Heart right ventricle (tissue), 16 donors: ENCODE measurements around the gene ABHD6. TPM values are rescaled to one million over a fixed set of nuclear protein-coding genes. Genes with fewer than 3 reads are reported as not detected.

Experiments used
- ATAC-seq, 8 donors: fragments of 200-7000 bp; cut with Tn5 transposase; one replicate each; pipeline ENCODE4 v1.9.1; 2020; ENCODE audit warnings: mild to moderate bottlenecking in 8 of 8, moderate library complexity in 8 of 8, moderate number of reproducible peaks in 1 of 8
- DNase-seq, 2 donors: peaks; one replicate each; pipeline ENCODE4 v3.0.0-alpha.2; 2020
- H3K27ac ChIP-seq, 10 donors: fragments of 200-600 bp; sonication (generic) in 2 of 10; one replicate each; pipeline versions ENCODE4 v1.5.0 to v1.8.0; 2020 to 2022; ENCODE audit warnings: mild to moderate bottlenecking in 3 of 10
- H3K27me3 ChIP-seq, 7 donors: fragments of 200-600 bp; one replicate each; pipeline ENCODE4 v1.8.0; 2021 to 2022; ENCODE audit warnings: mild to moderate bottlenecking in 2 of 7
- H3K36me3 ChIP-seq, 9 donors: fragments of 200-600 bp; sonication (generic) in 1 of 9; one replicate each; pipeline versions ENCODE4 v1.5.0 to v1.8.0; 2020 to 2022; ENCODE audit warnings: mild to moderate bottlenecking in 2 of 9
- H3K4me1 ChIP-seq, 9 donors: fragments of 200-600 bp; sonication (generic) in 1 of 9; one replicate each; pipeline versions ENCODE4 v1.5.0 to v1.8.0; 2020 to 2022; ENCODE audit warnings: mild to moderate bottlenecking in 4 of 9
- H3K4me3 ChIP-seq, 10 donors: fragments of 200-600 bp; sonication (generic) in 2 of 10; one replicate each; pipeline versions ENCODE4 v1.5.0 to v1.8.0; 2020 to 2022; ENCODE audit warnings: mild to moderate bottlenecking in 7 of 10, moderate library complexity in 2 of 10
- H3K9me3 ChIP-seq, 11 donors: fragments of 200-600 bp in 10 of 11; sonication (generic) in 2 of 11; one replicate each; pipeline versions ENCODE4 v1.5.0 to v1.8.0; 2013 to 2022; ENCODE audit warnings: mild to moderate bottlenecking in 2 of 11, control low read depth in 1 of 11, moderate library complexity in 1 of 11
- WGBS, 2 donors: extraction: QIAGEN DNeasy Blood & Tissue Kit; methylation state at CpG; one replicate each; pipeline ENCODE4 v1.1.7; 2013; ENCODE audit warnings: inconsistent platforms in 1 of 2; 5-methylcytosine and 5-hydroxymethylcytosine counted together
- intact Hi-C, 10 donors: fragments of 100-400 bp; cut with DNase I; formaldehyde crosslinking; loops; one replicate each; pipeline versions ENCODE4 v1.11.1 to v1.14.2; 2022
- polyA plus RNA-seq, 2 donors: library from polyadenylated mRNA; stranded (reverse); fragments of 200-250 nt; gene quantifications; one replicate each; pipeline ENCODE4 v1.2.3, GENCODE V29; 2013
- total RNA-seq, 10 donors: library from RNA; stranded (reverse); fragmentation: NEBNext Ultra II Directional in 3 of 10; extraction: Animal tissue kit (Norgen Biotek cat#: 25700) in 3 of 10; gene quantifications; one replicate each; pipeline versions ENCODE4 v1.2.1 to v1.2.4, GENCODE V29; 2021 to 2023
- TF ChIP-seq, protein P1 (sequence below), 9 donors: fragments of 200-600 bp; sonication (generic) in 2 of 9; IDR thresholded peaks; one replicate each; pipeline versions ENCODE4 v1.5.0 to v1.8.0; 2021 to 2022; ENCODE audit warnings: antibody characterized with exemption in 9 of 9, mild to moderate bottlenecking in 5 of 9, moderate library complexity in 1 of 9
- donor health status: Arrhythmogenic right ventricular cardiomyopathy.
- donor health status: ischemic (EF 13 %, LVEDD 7.1; RV severe dilation, severe dysfunction).
- donor health status: healthy with polysubstance abuse.
- donor health status: DM: no; HTN: yes; CAD: no.
- donor health status: DM: no; HTN: no; CAD: no.
- donor health status: ischemic (EF 25% LVEDD 6.9; RV normal size, moderate dysfunction).
- donor health status: ischemic (EF 25% LVEDD 5.7; RV mildly dilated, moderate dysfunction).
- donor health status: healthy.
- donor health status: DM: yes; HTN: yes; CAD: no.
- donor health status: Ischemic cardiomyopathy.
- donor health status: ischemic (EF 35%, LVEDD 5.7; RV mildly dilated, moderate dysfunction).
- donor health status: nonischemic (EF 11% LVEDD 7.7; RV severe dilation, severe dysfunction).
- donor health status: DM: yes; HTN: yes; CAD: no.
- donor health status: PGD.
- donor health status: ischemic (EF 29% LVEDD 5.4; RV normal size, mild dysfunction).
- donor health status: nonischemic (EF 23%, LVEDD 6.1; RV moderate dilation, normal function).

The ABHD6 gene
- total and polyA plus RNA-seq, 12 donors, result 3.1 to 11.6 (median 6.3) TPM

DNA sequence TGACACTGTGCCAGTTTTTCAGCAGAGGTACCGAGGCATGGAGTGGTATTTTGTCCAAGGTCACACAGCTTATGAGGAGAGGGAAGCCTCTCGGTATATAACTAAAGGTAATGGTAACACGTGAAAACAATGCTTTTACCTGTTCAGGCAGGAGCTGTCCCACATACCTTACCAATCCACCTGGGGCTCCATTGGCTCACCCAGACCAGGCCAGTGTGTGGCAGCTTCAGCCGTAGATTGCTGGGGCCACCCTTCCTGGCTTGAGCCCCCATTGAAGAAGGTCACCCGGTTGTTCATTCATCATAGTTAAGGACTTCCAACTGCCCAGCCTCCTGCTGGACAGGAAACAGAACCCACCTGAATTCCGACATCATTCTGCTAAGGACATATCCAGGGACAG is 59.3 kb downstream of the ABHD6 start:
- no peak for DNase-seq
- TF ChIP-seq, protein P1, sequence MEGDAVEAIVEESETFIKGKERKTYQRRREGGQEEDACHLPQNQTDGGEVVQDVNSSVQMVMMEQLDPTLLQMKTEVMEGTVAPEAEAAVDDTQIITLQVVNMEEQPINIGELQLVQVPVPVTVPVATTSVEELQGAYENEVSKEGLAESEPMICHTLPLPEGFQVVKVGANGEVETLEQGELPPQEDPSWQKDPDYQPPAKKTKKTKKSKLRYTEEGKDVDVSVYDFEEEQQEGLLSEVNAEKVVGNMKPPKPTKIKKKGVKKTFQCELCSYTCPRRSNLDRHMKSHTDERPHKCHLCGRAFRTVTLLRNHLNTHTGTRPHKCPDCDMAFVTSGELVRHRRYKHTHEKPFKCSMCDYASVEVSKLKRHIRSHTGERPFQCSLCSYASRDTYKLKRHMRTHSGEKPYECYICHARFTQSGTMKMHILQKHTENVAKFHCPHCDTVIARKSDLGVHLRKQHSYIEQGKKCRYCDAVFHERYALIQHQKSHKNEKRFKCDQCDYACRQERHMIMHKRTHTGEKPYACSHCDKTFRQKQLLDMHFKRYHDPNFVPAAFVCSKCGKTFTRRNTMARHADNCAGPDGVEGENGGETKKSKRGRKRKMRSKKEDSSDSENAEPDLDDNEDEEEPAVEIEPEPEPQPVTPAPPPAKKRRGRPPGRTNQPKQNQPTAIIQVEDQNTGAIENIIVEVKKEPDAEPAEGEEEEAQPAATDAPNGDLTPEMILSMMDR (IDR thresholded peaks at IDR 0.05), result no peak
- Histone ChIP-seq H3K27ac (no peak overlapping the region), H3K27me3 (peaks cover 0 to 9% (median 0%) of the 10 kb centered on the region in 7 donors), H3K36me3 (peaks cover 0 to 9% (median 0%) of the 10 kb centered on the region in 9 donors), H3K9me3 (peaks cover 0 to 7% (median 0%) of the 10 kb centered on the region in 11 donors), H3K4me1 (peaks cover 0 to 11% (median 0%) of the 10 kb centered on the region in 9 donors), H3K4me3 (no peak overlapping the region)
- intact Hi-C loops, result loop anchor here in 6 of 10 donors (2.0 to 10.0 kb wide), 5 partner anchors 52 to 110 kb away; partner anchors contain the start of gene ABHD6 (in 4 of the 6)
- WGBS, 2 donors, result 68 to 69% methylated on average over 6 of the region's 6 CpGs
- ATAC-seq, result peak in 3 of 8 donors; percentile 6 to 33 (median 21)

DNA sequence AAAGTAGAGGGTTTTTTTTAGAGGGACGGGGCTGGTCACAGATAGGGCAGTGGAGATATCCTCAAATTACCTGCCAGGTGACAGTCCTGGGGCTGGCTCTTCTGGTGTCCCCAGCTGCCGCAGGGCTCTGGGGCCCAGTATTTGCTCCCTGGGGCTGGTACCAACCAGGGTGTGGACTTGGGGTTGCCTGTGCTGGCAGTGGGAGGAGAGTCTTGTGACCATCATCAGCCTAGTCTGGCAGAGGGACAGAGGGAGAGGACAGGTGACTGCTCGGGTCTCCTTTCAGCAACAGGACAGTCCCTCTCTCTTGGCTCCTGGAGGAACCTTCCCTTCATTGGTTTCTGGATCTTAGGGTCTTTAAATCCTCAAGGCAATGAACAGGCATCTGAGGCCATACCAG is 60.6 kb downstream of the ABHD6 start:
- DNase-seq (no peak), ATAC-seq (no peak)
- Histone ChIP-seq H3K4me3 (no peak overlapping the region), H3K36me3 (peaks cover 0 to 9% (median 0%) of the 10 kb centered on the region in 9 donors), H3K27me3 (peaks cover 0 to 9% (median 0%) of the 10 kb centered on the region in 7 donors), H3K9me3 (peaks cover 0 to 7% (median 0%) of the 10 kb centered on the region in 11 donors), H3K4me1 (peaks cover 0 to 11% (median 0%) of the 10 kb centered on the region in 9 donors), H3K27ac (no peak overlapping the region)
- WGBS, 2 donors, result 66 to 71% methylated on average over 3 of the region's 3 CpGs
- TF ChIP-seq, protein P1 (IDR thresholded peaks at IDR 0.05), result no peak
- intact Hi-C loops, result loop anchor here in 7 of 10 donors (2.0 to 10.0 kb wide), 6 partner anchors 53 to 111 kb away; partner anchors contain the start of gene ABHD6 (in 4 of the 7)

GRCh38 chr3:58299075-58299474 is 61.5 kb downstream of the ABHD6 start:
- 61 to 74% methylated on average over 2 of the region's 2 CpGs for WGBS, 2 donors
- Histone ChIP-seq H3K36me3 (peaks cover 0 to 5% (median 0%) of the 10 kb centered on the region in 9 donors), H3K4me1 (peaks cover 0 to 11% (median 0%) of the 10 kb centered on the region in 9 donors), H3K27ac (no peak overlapping the region), H3K27me3 (peaks cover 0 to 9% (median 0%) of the 10 kb centered on the region in 7 donors), H3K9me3 (peaks cover 0 to 7% (median 0%) of the 10 kb centered on the region in 11 donors), H3K4me3 (no peak overlapping the region)
- ATAC-seq, result no peak
- intact Hi-C loops, result loop anchor here in 7 of 10 donors (2.0 to 10.0 kb wide), 6 partner anchors 54 to 112 kb away; partner anchors contain the start of gene ABHD6 (in 4 of the 7)
- TF ChIP-seq, protein P1 (IDR thresholded peaks at IDR 0.05), result no peak
- DNase-seq, result no peak

DNA sequence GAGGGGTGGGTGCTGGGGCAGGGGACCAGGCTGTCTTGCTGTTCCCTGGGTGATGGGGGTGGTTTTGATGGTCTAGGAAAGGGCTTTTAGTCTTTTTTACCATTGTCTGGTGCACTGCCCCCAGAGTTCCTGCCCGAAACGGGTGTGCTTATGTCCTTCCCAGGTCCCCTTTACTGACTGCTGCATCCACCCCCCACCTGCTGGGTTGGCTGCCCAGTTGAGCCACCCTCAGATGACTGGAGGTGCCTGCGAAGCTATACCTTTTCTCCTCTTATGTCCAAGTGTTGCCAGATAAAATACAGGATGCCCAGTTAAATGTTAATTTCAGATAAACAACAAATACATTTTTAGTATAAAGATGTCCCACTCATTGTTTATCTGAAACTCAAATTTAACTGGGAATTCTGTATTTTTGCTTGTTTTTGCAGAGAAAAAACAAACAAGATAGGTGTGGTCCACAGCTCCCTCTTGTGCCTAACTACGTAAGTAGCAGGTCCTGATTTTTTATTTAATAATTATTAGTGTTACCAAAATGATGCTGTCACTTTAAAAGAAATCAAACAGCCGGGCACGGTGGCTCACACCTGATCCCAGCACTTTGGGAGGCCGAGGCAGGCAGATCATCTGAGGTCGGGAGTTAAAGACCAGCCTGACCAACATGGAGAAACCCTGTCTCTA is 62.4 kb downstream of the ABHD6 start:
- no peak for ATAC-seq
- WGBS, 2 donors, result 19 to 20% methylated on average over 8 of the region's 8 CpGs
- H3K27me3 ChIP-seq, result peaks cover 0 to 9% (median 0%) of the 10 kb centered on the region in 7 donors
- intact Hi-C loops, result loop anchor here (1.0 to 10.0 kb wide), 8 partner anchors 55 to 295 kb away; partner anchors contain the start of genes ABHD6 (in 6 of the 10) and FLNB (in 1 of the 10)
- no peaks in the 10 kb centered on the region for H3K36me3 ChIP-seq
- H3K4me1 ChIP-seq, result peaks cover 0 to 11% (median 0%) of the 10 kb centered on the region in 9 donors
- no peak overlapping the region for H3K27ac ChIP-seq
- DNase-seq, result no peak
- TF ChIP-seq, protein P1 (IDR thresholded peaks at IDR 0.05), result peak; percentile 29 to 76 (median 59)
- peaks cover 0 to 6% (median 0%) of the 10 kb centered on the region in 11 donors for H3K9me3 ChIP-seq
- H3K4me3 ChIP-seq, result no peak overlapping the region
